H1 (cell line): ENCODE results near the gene PTTG1IP. TPM values are rescaled to one million over a fixed set of nuclear protein-coding genes. Genes with fewer than 3 reads are reported as not detected.

Experiments used
- CTCF ChIA-PET: fragments of 300-600 bp; sonication (Branson Sonifier 250); formaldehyde crosslinking; loops from one replicate; lab custom pipeline; 2021; ENCODE audit not compliant: partially characterized antibody; lab: Charles Lee
- POLR2A ChIA-PET: fragments of 300-600 bp; sonication (Branson Sonifier 250); formaldehyde crosslinking; loops from one replicate; lab custom pipeline; 2021; ENCODE audit warnings: inconsistent platforms; ENCODE audit not compliant: partially characterized antibody; lab: Charles Lee
- DNase-seq, 2 experiments: peaks; one replicate each; pipeline versions ENCODE4 v3.0.0 to v3.0.0-alpha.2; 2010 to 2022; ENCODE audit warnings: low spot score in 2 of 2, low read depth in 1 of 2, mixed read lengths in 1 of 2
- FAIRE-seq: peaks from 2 replicates; lab custom pipeline; 2011; peaks lifted over from hg19 to GRCh38; lab: Jason Lieb, UNC
- H2AFZ ChIP-seq: 2 replicates; pipeline ENCODE4 v1.8.1; 2012; ENCODE audit warnings: low read length, inconsistent platforms
- H2AK5ac ChIP-seq: 2 replicates; pipeline ENCODE4 v1.6.1; 2013; ENCODE audit warnings: low read depth, low read length
- H2BK120ac ChIP-seq: replicated peaks from 2 replicates; pipeline ENCODE3; 2013; ENCODE audit warnings: low read depth, low read length, inconsistent platforms
- H2BK12ac ChIP-seq: 2 replicates; pipeline ENCODE4 v1.6.1; 2013; ENCODE audit warnings: low read depth, low read length
- H2BK15ac ChIP-seq: 2 replicates; pipeline ENCODE4 v1.6.1; 2013; ENCODE audit warnings: low read length
- H2BK20ac ChIP-seq: 2 replicates; pipeline ENCODE4 v1.6.1; 2013; ENCODE audit warnings: low read length
- H2BK5ac ChIP-seq: 2 replicates; pipeline ENCODE4 v1.6.1; 2013; ENCODE audit warnings: low read depth, low read length
- H3K14ac ChIP-seq: 2 replicates; pipeline ENCODE4 v1.6.1; 2013; ENCODE audit warnings: inconsistent platforms; ENCODE audit not compliant: insufficient read length
- H3K18ac ChIP-seq: 2 replicates; pipeline ENCODE4 v1.6.1; 2013; ENCODE audit warnings: low read length; ENCODE audit errors: extremely low read depth
- H3K23ac ChIP-seq: 2 replicates; pipeline ENCODE4 v1.6.1; 2013; ENCODE audit warnings: inconsistent platforms; ENCODE audit not compliant: insufficient read length
- H3K23me2 ChIP-seq: 2 replicates; pipeline ENCODE4 v1.6.1; 2013; ENCODE audit warnings: low read depth, low read length
- H3K27ac ChIP-seq: 2 replicates; pipeline ENCODE4 v1.6.1; 2011; ENCODE audit warnings: low read depth, low read length, inconsistent platforms
- H3K27me3 ChIP-seq, 4 experiments: replicated peaks in 1 of 4; 1 replicate in 1 of 4; 2 replicates in 3 of 4; pipeline versions ENCODE4 v1.6.1 to v1.8.1; 2011 to 2013; ENCODE audit warnings: low read length in 3 of 4, mild to moderate bottlenecking in 3 of 4, inconsistent platforms in 2 of 4, mixed read lengths in 2 of 4, moderate library complexity in 1 of 4; ENCODE audit not compliant: control insufficient read depth in 3 of 4, insufficient read depth in 3 of 4; ENCODE audit errors: extremely low read depth in 1 of 4
- H3K36me3 ChIP-seq, 4 experiments: 2 replicates each; pipeline versions ENCODE4 v1.6.1 to v1.8.1; 2011 to 2013; ENCODE audit warnings: mild to moderate bottlenecking in 4 of 4, low read length in 3 of 4, moderate library complexity in 2 of 4, control low read depth in 1 of 4, inconsistent platforms in 1 of 4; ENCODE audit not compliant: insufficient read depth in 4 of 4, control insufficient read depth in 2 of 4
- H3K4ac ChIP-seq: replicated peaks from 2 replicates; pipeline ENCODE3; 2013; ENCODE audit warnings: low read length, low read depth, mixed read lengths, inconsistent platforms; ENCODE audit not compliant: insufficient read length
- H3K4me1 ChIP-seq, 4 experiments: replicated peaks in 1 of 4; 1 replicate in 1 of 4; 2 replicates in 3 of 4; pipeline versions ENCODE4 v1.6.1 to v1.8.1; 2011 to 2013; ENCODE audit warnings: low read length in 3 of 4, inconsistent platforms in 2 of 4, mixed read lengths in 1 of 4; ENCODE audit not compliant: insufficient read depth in 4 of 4, control insufficient read depth in 3 of 4
- H3K4me2 ChIP-seq, 2 experiments: 2 replicates each; pipeline versions ENCODE4 v1.6.1 to v1.8.1; 2011 to 2013; ENCODE audit warnings: low read depth in 2 of 2, low read length in 2 of 2, control low read depth in 1 of 2, inconsistent platforms in 1 of 2, mild to moderate bottlenecking in 1 of 2; ENCODE audit not compliant: insufficient read depth in 1 of 2
- H3K4me3 ChIP-seq, 4 experiments: fragments of 200-600, 300-600 bp in 1 of 4; sonication (generic), shearing (Covaris generic), sonication (Bioruptor Twin) in 1 of 4; 2 replicates each; pipeline versions ENCODE4 v1.5.1 to v1.8.1; 2011 to 2016; ENCODE audit warnings: low read length in 4 of 4, low read depth in 3 of 4, control low read depth in 2 of 4, inconsistent platforms in 2 of 4, mild to moderate bottlenecking in 2 of 4, mixed read lengths in 1 of 4, moderate library complexity in 1 of 4; ENCODE audit not compliant: insufficient read depth in 2 of 4; ENCODE audit errors: extremely low read depth in 1 of 4
- H3K56ac ChIP-seq: replicated peaks from 2 replicates; pipeline ENCODE3; 2013; ENCODE audit warnings: low read depth, mild to moderate bottlenecking, mixed read lengths, low read length, inconsistent platforms; ENCODE audit not compliant: insufficient read length
- H3K79me1 ChIP-seq: 2 replicates; pipeline ENCODE4 v1.6.1; 2013; ENCODE audit warnings: low read depth, low read length, control low read depth
- H3K79me2 ChIP-seq, 2 experiments: 2 replicates each; pipeline versions ENCODE4 v1.6.1 to v1.8.1; 2012 to 2013; ENCODE audit warnings: low read length in 2 of 2, mild to moderate bottlenecking in 2 of 2, inconsistent platforms in 1 of 2; ENCODE audit not compliant: insufficient read depth in 2 of 2, control insufficient read depth in 1 of 2
- H3K9ac ChIP-seq, 4 experiments: replicated peaks in 1 of 4; 1 replicate in 1 of 4; 2 replicates in 3 of 4; pipeline versions ENCODE4 v1.6.1 to v1.8.1; 2011 to 2013; ENCODE audit warnings: low read depth in 3 of 4, low read length in 3 of 4, control low read depth in 2 of 4, mild to moderate bottlenecking in 2 of 4, moderate library complexity in 2 of 4, inconsistent platforms in 1 of 4; ENCODE audit errors: extremely low read depth in 1 of 4
- H3K9me3 ChIP-seq, 2 experiments: 2 replicates each; pipeline versions ENCODE4 v1.6.1 to v1.8.1; 2012 to 2013; ENCODE audit warnings: mild to moderate bottlenecking in 2 of 2, moderate library complexity in 2 of 2, control low read depth in 1 of 2, inconsistent platforms in 1 of 2, low read depth in 1 of 2, low read length in 1 of 2, mixed read lengths in 1 of 2; ENCODE audit not compliant: insufficient read depth in 2 of 2
- H4K20me1 ChIP-seq, 2 experiments: replicated peaks in 1 of 2; 2 replicates each; pipeline versions ENCODE3 to v1.8.1; 2011 to 2013; ENCODE audit warnings: inconsistent platforms in 2 of 2, low read length in 2 of 2, mild to moderate bottlenecking in 1 of 2; ENCODE audit not compliant: insufficient read depth in 2 of 2, control insufficient read depth in 1 of 2
- H4K5ac ChIP-seq: 2 replicates; pipeline ENCODE4 v1.6.1; 2013; ENCODE audit warnings: low read length, low read depth, mixed read lengths, inconsistent platforms; ENCODE audit not compliant: insufficient read length
- H4K8ac ChIP-seq: 2 replicates; pipeline ENCODE4 v1.8.0; 2013; ENCODE audit warnings: mild to moderate bottlenecking, moderate library complexity, low read length, inconsistent platforms; ENCODE audit not compliant: insufficient read depth; ENCODE audit errors: extremely low read depth
- H4K91ac ChIP-seq: replicated peaks from 2 replicates; pipeline ENCODE3; 2013; ENCODE audit warnings: low read length, mixed read lengths, inconsistent platforms; ENCODE audit not compliant: insufficient read length
- CREB1 ChIP-seq: IDR thresholded peaks from 2 replicates; pipeline ENCODE4 v1.6.1; 2012; ENCODE audit warnings: inconsistent platforms
- EGR1 ChIP-seq: IDR thresholded peaks from 2 replicates; pipeline ENCODE4 v1.6.1; 2011; ENCODE audit warnings: low read depth, low read length, borderline replicate concordance
- NRF1 ChIP-seq: IDR thresholded peaks from 2 replicates; pipeline ENCODE4 v1.6.1; 2011; ENCODE audit warnings: mild to moderate bottlenecking, low read depth, low read length, improper control_type of control experiment
- POLR2AphosphoS5 ChIP-seq: IDR thresholded peaks from 2 replicates; pipeline ENCODE4 v1.6.1; 2011; ENCODE audit warnings: low read depth, low read length
- SUZ12 ChIP-seq: fragments of 200-600 bp; sonication (generic); IDR thresholded peaks from 2 replicates; pipeline ENCODE4 v1.6.1; 2012; ENCODE audit warnings: mild to moderate bottlenecking, inconsistent platforms, low read length, moderate library complexity, mixed read lengths
- WGBS, 2 experiments: shearing (Covaris generic) in 1 of 2; methylation state at CpG; one replicate each; pipeline versions ENCODE4 v1.1.6 to v1.1.7; 2013 to 2015; ENCODE audit warnings: low lambda C conversion rate in 2 of 2, mixed read lengths in 2 of 2, inconsistent platforms in 1 of 2, low coverage in 1 of 2, missing lambda C conversion rate in 1 of 2; ENCODE audit not compliant: insufficient replicate concordance in 2 of 2, insufficient coverage in 1 of 2, insufficient read length in 1 of 2; ENCODE audit errors: extremely low coverage in 1 of 2, missing lambda C conversion rate in 1 of 2; 5-methylcytosine and 5-hydroxymethylcytosine counted together
- polyA plus RNA-seq, 7 experiments: library from polyadenylated mRNA; depleted of rRNA in 3 of 7; stranded (reverse) in 5 of 7; unstranded in 2 of 7; fragments of >200 nt in 5 of 7; fragments of 200-250 nt in 2 of 7; gene quantifications; 1 replicate in 5 of 7; 2 replicates in 1 of 7; 4 replicates in 1 of 7; pipeline versions ENCODE4 v1.2.1 to v1.2.3, GENCODE V29; 2011 to 2013; ENCODE audit warnings: missing spikeins in 2 of 7, mixed read lengths in 2 of 7
- total RNA-seq: library from RNA; stranded (reverse); fragmentation: NEBNext Ultra II Directional; extraction: Animal tissue kit (Norgen Biotek cat#: 25700); gene quantifications from 2 replicates; pipeline ENCODE4 v1.2.1, GENCODE V29; 2021

PTTG1IP gene
- total and polyA plus RNA-seq, 2 of the 8 experiments (the other 6 are each of a cell fraction or from before 2014, with no cell fraction given) = 90.8 to 130 TPM

- WGBS, 2 experiments = 77% methylated on average over 23 of the region's 23 CpGs; no CpG with 5 or more reads in 1 of the 2 experiments
- Histone ChIP-seq H2AK5ac (no peak overlapping the region), H3K4me3 (no peak overlapping the region)
Measured at GRCh38 chr21:44842721-44843445, 30.6 kb downstream of the PTTG1IP start.

More at GRCh38 chr21:44842721-44843445, 30.6 kb downstream of the PTTG1IP start:
- no peak overlapping the region for H3K27ac ChIP-seq
- H3K27me3 ChIP-seq = no peaks in the 10 kb centered on the region
- POLR2A ChIA-PET = no interaction called here
- H3K4ac ChIP-seq = no peak overlapping the region
- H3K23ac ChIP-seq = no peak overlapping the region
- H2BK120ac ChIP-seq = no peak overlapping the region
- no peaks in the 10 kb centered on the region for H3K79me2 ChIP-seq
- no peaks in the 10 kb centered on the region for H3K79me1 ChIP-seq
- no peak overlapping the region for H2BK5ac ChIP-seq
- no peaks in the 10 kb centered on the region; a peak in 1 of 8 replicates for H3K36me3 ChIP-seq
- H3K4me2 ChIP-seq = no peak overlapping the region
- no peak for TF ChIP-seq SUZ12
- TF ChIP-seq EGR1 = no peak
- no peak for TF ChIP-seq POLR2AphosphoS5
- no peak for TF ChIP-seq NRF1
- no peak for TF ChIP-seq CREB1
- H3K14ac ChIP-seq = no peak overlapping the region
- H3K23me2 ChIP-seq = peaks cover 3% of the 10 kb centered on the region
- CTCF ChIA-PET = no interaction called here
- no peak overlapping the region for H3K56ac ChIP-seq
- no peak overlapping the region for H3K18ac ChIP-seq
- peaks cover 0 to 4% of the 10 kb centered on the region in 2 experiments for H4K20me1 ChIP-seq
- H3K4me1 ChIP-seq = peaks cover 0 to 16% (median 4%) of the 10 kb centered on the region in 4 experiments; a peak in 5 of 7 replicates
- DNase-seq (no peak), FAIRE-seq (no peak)
- no peak overlapping the region for H4K5ac ChIP-seq
- no peak overlapping the region for H2BK15ac ChIP-seq
- no peak overlapping the region for H4K8ac ChIP-seq
- no peak overlapping the region for H4K91ac ChIP-seq
- H2AFZ ChIP-seq = no peak overlapping the region
- no peaks in the 10 kb centered on the region for H3K9me3 ChIP-seq
- H2BK20ac ChIP-seq = no peak overlapping the region
- H3K9ac ChIP-seq = no peak overlapping the region
- no peak overlapping the region; the same call in 1 of the 2 replicates for H2BK12ac ChIP-seq
